B cell (primary cell): ENCODE results near the gene SGSH.

Source experiments
- CTCF ChIP-seq: fragments of 200-600 bp; IDR thresholded peaks from one replicate; pipeline ENCODE4 v1.8.0; 2022; ENCODE audit warnings: antibody characterized with exemption, mild to moderate bottlenecking
- EZH2 ChIP-seq: IDR thresholded peaks from 2 replicates; pipeline ENCODE4 v1.6.1; 2012; ENCODE audit warnings: borderline replicate concordance, low read depth, mild to moderate bottlenecking, moderate library complexity, low read length; ENCODE audit not compliant: insufficient read depth, poor library complexity, severe bottlenecking

DNA sequence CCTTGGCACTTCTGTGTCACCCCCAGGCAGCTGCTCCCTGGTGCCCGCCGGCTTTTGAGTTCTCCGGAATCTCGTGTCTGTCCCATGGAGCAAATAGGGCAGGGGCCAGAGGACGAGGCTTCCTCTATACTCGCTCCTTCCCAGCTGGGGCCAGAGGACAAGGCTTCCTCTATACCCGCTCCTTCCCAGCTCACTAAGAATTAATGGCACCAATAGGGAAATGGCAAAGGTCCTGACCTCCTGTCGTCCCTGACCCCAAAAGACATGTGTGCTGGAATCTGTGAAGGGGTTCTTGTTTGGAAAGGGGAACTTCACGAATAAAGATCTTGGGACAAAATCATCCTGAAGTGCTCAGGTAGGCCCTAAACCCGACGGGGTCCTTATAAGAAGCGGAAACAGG lies 7.6 kb downstream of the SGSH start:
- no peak for TF ChIP-seq EZH2
- TF ChIP-seq CTCF, result no peak
